ENCODE data around the gene NPTX1.

The NPTX1 gene

DNA sequence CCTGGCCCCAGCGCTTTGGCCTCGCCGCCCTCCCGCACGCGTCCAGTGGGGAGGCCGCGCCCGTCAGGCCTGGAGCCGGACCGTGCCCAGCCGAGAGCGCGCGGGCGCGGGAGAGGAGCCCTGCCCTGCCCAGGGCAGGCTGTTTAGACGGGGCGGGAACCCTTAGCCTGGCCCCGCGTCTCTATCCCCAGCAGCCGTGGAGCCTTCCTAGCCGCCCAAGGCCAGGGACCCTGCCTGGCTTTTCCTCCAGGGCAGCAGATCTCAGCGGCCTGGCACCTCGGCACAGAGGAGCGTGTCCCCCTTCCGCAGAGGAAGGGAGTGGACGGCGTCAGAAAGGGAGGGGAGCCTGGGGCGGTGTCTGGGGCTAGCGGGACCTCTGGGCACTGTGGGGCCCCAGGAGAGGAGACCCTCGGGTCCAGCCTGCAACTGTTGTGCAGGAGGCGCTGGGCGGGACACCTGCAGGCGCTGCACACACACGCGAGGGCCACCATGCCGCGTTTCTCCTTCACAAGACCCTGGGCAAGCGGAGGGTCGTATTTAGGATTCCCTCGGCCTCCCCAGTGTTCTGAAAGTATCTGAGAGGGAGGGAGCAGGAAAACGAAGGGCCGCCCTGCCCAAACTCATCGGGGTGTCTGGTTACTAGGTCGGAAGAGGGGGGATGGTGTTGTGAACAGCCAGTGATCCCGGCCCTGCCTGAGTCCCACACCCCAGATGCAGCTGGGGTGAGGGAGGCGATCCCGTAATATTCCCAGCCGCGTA is 2.3 kb upstream of the NPTX1 start:
- no peak for DNase-seq

DNA sequence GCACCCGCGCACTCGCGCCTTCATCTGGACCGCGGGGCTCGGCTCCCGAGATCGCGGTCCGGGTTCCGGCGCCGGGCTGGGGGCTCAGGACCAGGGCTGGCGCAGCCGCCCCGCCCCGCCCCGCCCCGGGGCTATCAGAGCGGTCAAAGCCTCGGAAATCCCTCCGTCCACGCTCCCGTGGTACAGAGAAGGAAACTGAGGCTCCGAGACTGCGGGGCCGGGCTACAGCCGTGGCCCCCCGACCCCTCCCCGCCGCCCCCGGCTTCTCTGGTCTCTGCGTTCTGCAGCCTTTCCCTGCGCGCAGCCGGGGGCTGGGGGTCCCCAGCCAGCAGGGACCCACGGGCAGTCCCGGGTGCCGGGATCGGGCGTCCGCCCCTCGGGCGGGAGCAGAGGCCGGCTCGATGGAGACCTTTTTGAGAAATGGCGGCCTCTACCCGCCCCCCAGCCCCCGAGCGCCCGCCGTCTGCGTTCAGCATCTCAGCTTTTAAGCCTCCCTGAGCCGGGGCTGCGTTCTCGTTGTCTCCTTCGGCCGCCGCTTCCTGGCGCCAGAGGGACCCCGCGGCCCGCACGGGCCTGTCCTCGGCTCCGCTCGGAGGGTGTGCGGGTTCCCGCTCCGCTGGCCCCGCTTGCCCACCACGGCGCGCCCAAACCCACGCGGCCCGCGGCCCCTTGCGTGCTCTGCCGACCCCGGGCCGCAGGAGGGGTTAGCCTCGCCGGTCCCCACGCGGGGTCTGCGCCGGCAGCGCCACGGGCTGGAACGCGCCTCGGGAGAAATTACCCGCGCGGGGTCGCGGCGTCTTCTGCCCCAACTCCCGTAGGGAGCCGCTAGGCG is 1.5 kb upstream of the NPTX1 start:
- DNase-seq = peak in 1 of 2 donors; percentile 22

DNA sequence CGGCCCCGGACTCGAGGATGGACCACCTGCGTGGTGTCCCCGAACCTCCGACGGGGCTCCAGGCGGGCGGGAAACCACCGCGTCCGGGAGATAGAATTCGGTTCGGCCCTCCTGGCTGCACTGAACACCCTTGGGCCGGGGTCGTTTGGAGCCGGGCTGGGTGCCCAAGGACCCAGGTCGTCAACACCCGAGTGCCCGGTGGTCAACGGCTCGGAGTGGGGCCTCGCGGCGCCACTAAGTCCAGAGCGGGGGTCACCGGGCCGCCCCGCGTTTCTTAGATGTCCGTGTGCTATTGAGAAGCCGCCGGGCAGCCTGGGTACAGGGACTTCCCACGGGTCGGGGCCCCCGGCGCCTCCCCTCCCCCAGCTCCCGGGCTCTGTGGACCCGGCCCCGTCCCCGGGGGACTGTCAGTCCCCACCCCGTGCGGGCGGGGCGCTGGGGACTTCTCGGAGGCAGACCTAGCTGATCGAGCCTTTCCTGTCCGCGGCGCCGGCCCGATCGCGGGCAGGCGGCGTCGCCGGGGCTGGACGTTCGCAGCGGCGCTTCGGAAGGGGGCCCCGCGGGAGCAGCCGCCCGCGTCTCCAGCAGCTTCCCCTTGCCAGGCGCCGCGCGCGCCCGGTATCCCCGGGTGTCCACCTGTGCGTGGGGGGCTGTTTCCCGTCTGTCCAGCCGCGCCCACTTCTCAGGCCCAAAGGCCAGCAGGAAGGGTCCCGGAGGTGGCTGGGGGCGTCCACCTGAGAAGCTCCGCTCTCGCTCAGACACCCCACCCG is 655 bp upstream of the NPTX1 start:
- DNase-seq = no peak

DNA sequence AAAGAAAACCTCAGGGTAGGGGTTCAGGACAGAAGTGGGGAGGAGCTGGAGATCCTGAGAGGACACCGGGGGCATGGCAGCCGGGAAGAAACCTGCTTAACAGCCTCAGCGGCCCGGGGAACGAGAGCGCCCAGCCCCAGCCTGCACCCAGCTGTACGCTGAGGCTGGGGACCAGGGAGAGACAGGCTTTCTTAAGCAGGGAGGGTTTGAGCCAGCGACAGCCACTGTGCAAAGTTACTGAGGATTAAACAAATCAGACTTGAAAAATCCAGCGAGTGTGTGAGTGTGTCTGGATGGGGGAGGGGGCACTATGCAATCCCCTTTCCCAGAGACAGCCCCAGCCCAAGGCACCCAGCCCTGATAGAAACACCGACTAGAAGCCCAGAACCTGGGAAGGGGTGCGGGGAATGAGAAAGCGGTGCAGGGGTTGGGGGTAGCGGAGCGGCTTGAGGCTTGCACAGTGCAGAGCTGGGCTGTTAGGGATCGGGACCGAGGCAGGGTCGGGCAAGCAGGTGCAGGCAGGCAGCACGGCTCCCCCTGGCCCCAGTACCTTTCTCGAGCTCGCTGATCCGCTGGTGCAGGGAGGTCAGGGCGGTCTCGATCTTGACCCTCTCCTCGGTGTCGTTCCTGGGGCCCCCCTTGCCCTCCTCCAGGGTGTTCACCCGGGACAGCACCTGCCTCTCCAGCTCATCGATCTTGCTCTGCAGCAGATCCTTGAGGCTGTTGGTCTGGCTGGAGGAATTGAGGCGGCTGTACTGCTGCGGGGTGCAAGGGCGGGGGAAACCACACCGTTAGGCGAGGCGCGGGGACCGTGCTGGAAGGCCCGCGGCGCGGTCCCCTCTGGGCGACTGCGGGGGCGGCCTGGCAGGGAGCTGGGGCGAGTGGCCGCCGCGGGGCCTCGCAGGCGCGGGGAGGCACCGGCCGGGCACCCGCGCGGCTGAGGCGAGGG is 1.2 kb downstream of the NPTX1 start:
- no peak for DNase-seq

DNA sequence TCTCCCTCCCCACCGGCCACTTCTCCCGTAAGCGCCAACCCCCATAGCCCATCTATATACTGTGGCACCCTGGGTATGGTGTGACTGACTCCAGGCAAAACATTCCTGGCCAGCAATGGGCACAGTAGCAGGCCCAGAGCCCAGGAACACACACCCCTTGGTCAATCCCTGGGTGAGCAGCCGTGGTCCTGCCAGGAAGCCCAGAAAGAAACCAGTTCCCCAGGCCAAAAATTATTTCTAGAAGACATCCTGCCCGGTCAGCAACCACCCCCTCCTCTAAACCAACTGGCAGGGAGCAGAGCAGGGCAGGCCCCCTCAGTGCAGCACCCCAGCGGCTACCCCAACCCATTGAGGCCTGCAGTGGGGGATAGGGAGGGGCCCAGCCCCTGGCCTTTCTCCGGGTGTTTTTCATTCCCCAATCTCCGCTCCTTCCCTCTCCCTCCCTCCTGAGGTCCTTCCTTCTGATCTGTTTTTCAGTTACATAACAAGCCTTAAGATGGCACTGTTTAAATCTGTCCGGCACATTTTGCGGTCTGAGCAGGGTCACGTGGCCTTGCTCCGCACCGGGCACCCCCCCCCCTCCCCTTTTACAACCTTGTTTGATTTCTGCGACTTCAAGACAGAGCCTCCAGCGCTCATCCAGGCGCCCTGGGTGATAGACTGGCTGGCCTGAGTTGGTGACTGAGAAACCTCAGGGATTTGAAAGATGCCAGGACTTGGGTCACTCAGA is 2.0 kb downstream of the NPTX1 start:
- no peak for DNase-seq

DNA sequence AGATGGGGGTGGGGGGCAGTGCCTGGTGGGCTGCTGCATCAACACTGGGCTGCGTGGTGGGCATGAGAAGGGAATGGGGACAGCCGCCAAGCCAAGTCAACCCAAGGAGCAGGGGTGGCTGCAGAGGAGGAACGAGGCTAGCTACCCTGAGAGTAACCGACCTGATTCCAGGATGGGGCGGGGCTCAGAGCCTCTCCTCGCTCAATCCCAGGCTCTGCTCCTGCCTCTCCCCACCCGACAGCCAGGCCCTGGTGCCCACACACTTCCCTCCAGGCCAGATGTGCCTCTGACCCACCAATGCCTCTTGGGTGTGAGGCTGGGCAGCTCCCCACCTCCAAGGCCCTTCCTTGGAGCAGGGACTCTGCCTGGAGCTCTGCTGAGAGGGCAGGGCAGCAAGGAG is 2.7 kb downstream of the NPTX1 start:
- no peak for DNase-seq

DNA sequence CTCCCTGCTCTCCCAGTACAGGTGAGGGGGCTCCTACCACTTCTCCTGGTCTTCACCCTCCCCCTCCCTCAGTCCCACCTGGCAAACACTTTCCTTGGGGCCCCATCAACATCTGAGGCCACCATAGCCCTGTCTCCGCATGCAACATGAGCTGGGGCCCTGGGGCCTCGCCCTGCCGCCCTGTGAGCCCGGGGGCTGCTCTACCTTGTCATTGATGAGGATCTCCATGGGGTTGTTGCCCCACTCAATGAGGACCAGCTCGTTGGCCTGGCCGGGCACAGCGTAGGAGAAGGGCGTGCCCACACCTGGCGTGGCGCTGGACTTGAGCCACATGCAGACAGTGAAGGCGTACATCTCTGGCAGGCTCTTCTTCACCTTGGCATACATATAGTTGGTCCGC is 3.4 kb downstream of the NPTX1 start:
- DNase-seq = no peak

DNA sequence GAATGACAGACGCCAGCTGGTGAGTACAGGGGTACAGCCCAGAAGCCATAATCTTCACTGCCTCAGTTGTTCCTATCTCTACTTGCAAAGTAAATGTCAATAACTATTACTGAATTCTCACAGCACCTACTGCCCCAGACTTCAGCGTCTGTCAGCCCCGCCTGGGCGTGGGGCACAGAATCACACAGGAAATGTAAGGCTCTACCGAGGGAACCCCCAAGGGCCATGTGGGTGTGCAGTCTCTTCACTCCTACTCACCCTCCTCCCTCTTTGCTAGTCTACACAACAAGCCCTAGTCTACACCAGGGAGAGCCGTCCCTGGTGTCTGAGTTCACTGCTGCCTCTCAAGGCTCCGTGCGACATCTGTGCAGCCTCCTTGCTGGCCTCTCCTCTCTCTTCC is 4.5 kb downstream of the NPTX1 start:
- DNase-seq = no peak

GRCh38 chr17:80470603-80471002 is 5.8 kb downstream of the NPTX1 start:
- DNase-seq = no peak

DNA sequence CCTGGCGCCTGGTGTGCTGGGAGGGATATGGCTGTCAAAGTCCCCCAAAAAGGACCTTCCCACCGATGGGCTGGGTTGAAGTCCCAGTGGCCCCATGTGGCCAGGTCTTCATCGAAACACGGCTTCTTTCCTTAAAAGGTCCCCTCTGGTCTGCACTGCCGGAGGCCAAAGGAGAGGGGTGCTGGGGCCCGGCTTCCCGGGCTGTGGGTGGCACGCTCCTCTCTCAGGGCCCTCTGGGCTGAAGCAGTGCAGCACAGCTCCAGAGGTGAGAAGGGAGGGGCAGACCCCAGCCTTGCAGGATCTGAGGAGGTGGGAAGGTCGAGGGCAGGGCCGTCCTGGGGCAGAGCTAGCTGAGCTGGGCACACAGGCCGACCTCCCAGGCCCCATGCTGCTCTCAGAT is 6.7 kb downstream of the NPTX1 start:
- DNase-seq = no peak

DNA sequence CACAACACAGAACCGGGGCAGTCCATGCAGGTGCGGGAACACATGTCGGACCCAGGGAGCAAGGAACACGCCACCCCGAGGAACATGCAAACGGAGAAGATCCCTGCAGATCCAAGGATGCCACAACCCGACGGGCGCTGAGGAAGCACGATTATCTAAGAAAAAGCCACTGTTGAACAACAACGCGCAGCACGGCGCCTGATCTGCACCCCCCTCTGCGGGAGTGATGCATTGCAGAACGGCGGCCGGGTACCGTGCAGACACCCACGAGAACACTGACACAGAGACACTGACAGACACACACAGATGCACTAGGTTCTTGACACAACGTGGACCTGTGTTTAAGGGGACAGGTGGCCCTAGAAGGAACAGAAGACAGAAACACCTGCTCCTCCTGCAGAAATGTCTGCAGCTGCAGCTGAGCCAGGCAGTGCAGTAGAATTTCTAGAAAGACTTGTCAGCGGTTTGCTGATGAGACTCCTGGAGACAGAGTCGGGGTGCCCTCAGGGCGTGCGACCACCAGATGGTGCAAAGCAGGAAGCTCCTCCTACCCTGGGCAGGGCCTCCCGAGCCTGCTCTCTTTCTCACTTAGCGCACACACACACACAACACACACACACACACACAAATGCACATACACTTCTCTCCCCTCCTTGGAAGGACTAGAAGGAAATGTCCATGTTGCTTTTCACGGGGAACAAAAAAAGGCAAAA is 7.5 kb downstream of the NPTX1 start:
- DNase-seq = no peak

GRCh38 chr17:80468242-80468641 is 8.2 kb downstream of the NPTX1 start:
- DNase-seq = no peak

DNA sequence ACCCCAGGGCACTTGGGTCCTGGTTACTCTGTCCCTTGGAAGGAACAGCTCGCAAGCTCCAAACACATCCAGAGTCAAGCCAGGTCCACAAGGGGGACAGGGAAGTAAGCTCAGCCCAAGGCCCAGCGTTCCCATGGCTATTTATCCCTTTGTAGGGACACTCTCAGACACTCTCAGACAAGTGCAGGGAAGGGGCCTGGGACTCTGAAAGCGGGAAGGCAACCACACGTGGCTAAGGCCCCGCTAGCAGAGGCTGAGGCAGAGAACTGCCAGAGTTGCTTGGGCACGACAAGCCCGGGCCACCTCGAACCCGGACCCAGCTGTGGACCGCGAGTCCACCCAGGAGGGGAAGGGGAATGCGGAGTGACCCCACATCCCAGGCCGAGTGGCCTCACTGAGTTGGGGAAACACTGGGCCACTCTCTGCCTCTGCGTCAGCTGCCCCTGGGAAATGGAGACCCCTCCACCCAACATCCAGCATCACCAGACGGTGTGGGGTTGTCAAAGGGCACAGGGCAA is 10.2 kb downstream of the NPTX1 start:
- DNase-seq = no peak

GRCh38 chr17:80465327-80465974 is 11.0 kb downstream of the NPTX1 start:
- DNase-seq = no peak

GRCh38 chr17:80464486-80464885 is 11.9 kb downstream of the NPTX1 start:
- no peak for DNase-seq

DNA sequence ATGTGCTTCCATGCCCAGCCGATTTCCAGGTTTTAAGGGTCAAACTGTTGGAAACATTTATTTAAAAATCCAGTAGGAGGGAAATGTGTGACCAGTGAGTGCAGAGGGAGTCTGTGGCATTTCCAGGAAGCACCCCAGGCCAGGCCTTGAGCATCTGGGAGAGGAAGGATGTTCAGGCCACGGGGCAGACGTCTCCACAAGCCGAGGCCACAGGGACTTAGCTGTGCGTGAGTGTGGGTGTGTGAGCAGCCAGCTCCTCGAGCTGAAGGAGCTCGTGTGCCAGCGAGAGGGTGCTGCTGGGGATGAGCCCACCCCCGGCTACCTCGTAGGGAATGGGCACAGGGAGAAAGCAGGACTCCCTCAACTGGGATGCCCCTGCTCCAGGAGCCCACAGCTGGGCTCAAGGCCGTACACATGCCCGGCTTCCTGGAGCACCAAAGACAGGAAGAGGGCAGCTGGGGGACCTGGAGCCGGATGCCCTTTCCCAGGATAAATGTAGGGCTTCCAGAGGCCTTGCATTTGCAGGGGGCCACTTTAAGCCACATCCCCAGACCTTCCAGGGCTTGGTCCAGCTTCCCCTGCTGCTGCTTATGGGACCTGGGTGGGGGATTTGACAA is 12.5 kb downstream of the NPTX1 start:
- peak in 1 of 2 donors; percentile 19 for DNase-seq

DNA sequence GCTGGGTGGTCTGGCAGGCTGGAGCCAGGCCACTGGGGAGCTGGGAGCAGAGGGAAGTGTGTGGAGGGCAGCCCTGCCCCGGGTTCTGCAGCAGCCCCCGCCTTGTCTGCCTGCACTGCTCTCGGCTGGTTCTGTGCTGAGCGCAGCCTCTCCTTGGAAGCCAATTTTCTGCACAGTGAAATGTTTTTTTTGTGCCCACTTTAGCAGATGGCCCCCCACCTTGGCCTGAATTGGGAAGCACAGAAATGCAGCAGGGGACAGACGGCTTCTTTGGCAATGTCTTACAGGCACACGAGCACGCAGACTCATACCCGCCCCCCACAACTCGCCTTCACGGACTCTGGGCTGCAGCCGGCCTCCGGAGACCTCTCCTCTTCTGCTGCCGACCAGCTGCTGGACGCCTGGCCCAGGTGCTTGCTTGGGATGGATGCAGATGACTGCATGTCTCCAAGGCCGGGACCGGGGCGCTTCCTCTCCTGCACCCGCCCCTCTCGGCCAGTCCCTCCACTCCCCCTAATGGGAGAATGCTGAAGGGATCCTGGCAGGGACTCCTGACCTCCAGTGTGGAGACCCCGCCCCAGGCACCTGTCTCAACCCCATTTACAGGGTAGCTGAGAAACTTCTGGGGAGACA is 14.8 kb downstream of the NPTX1 start:
- DNase-seq = no peak

DNA sequence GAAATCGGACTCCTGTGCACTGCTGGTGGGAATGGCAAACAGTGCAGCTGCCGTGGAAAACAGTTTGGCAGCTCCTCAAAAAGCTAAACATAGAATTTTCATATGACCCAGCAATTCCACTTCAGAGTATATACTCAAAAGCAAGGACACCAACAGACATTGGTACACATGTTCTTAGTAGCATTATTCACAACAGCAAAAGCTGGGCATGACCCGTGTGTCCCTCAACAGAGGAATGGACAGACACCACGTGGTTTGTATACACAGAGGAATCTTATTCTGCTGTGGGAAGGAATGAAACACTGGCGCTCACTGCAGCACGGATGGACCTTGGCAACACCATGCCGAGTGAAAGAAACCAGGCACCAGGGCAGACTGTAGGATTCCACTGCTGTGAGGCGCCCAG is 16.0 kb downstream of the NPTX1 start:
- no peak for DNase-seq

DNA sequence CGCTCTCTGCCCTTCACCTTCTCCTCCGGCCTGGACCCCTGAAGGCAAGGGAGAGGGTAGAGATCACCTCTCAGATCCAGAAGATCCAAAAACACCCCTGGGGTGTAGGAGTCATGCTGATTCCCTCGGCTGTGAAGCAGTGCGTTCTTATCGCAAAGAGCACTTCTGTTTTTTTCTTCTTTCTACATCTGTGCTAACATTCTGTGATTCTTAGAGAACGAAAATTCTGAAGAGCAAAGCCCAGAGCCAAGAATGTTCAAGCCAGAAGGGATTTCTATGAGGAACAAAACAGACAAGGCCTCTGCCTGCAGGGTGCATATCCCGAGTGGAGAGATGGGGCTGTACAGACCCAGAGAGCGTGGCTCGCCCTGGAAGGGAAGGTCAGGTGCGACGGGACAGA is 17.2 kb downstream of the NPTX1 start:
- DNase-seq = no peak

Data from inflammatory macrophage (primary cell).